OCI-LY1 (cell line): ENCODE data around the gene OGG1.

Experiments used
- H2AFZ ChIP-seq: fragments of 200-600 bp; sonication (generic), shearing (Covaris generic); 2 replicates; pipeline ENCODE4 v1.6.0; 2014; ENCODE audit warnings: antibody characterized with exemption, mild to moderate bottlenecking, low read length
- H3F3A ChIP-seq: fragments of 200-600 bp; sonication (generic), shearing (Covaris generic); 2 replicates; pipeline ENCODE4 v1.6.0; 2014; ENCODE audit warnings: mild to moderate bottlenecking, antibody characterized with exemption, low read length, moderate library complexity; ENCODE audit not compliant: insufficient read depth
- H3K27ac ChIP-seq: fragments of 200-600 bp; sonication (generic); 2 replicates; pipeline ENCODE4 v1.5.1; 2014; ENCODE audit warnings: low read length, mixed run types, mild to moderate bottlenecking, low read depth; ENCODE audit not compliant: poor library complexity, severe bottlenecking
- H3K27me3 ChIP-seq: fragments of 200-600 bp; sonication (generic); 2 replicates; pipeline ENCODE4 v1.6.0; 2014; ENCODE audit warnings: antibody characterized with exemption, mild to moderate bottlenecking, low read length, moderate library complexity; ENCODE audit not compliant: insufficient read depth
- H3K36me3 ChIP-seq: fragments of 200-600 bp; sonication (generic); 2 replicates; pipeline ENCODE4 v1.6.1; 2014; ENCODE audit warnings: mild to moderate bottlenecking, antibody characterized with exemption, low read length, moderate library complexity, mixed read lengths; ENCODE audit not compliant: insufficient read depth
- H3K4me1 ChIP-seq: fragments of 200-600 bp; sonication (generic); 2 replicates; pipeline ENCODE4 v1.5.1; 2014; ENCODE audit warnings: mild to moderate bottlenecking, low read length, moderate library complexity; ENCODE audit not compliant: insufficient read depth, severe bottlenecking
- H3K4me2 ChIP-seq: fragments of 200-600 bp; sonication (generic), shearing (Covaris generic); 2 replicates; pipeline ENCODE4 v1.6.1; 2014; ENCODE audit warnings: low read length
- H3K4me3 ChIP-seq: fragments of 200-600 bp; sonication (generic); 2 replicates; pipeline ENCODE4 v1.5.1; 2014; ENCODE audit warnings: low read length, low read depth, mild to moderate bottlenecking, mixed read lengths; ENCODE audit not compliant: poor library complexity, severe bottlenecking
- H3K79me2 ChIP-seq: fragments of 200-600 bp; shearing (Covaris generic); 2 replicates; pipeline ENCODE4 v1.6.1; 2016; ENCODE audit warnings: mixed run types, low read length, mixed read lengths; ENCODE audit not compliant: insufficient read depth
- H3K9ac ChIP-seq: fragments of 200-600 bp; sonication (generic), shearing (Covaris generic); 2 replicates; pipeline ENCODE4 v1.6.1; 2014; ENCODE audit warnings: mild to moderate bottlenecking, low read length, mixed read lengths
- H3K9me2 ChIP-seq: fragments of 200-600 bp; sonication (generic), shearing (Covaris generic); 2 replicates; pipeline ENCODE4 v1.6.1; 2014; ENCODE audit warnings: low read depth, mild to moderate bottlenecking, low read length, mixed read lengths
- H3K9me3 ChIP-seq: fragments of 200-600 bp; shearing (Covaris generic); 2 replicates; pipeline ENCODE4 v1.6.1; 2014; ENCODE audit warnings: low read length, mixed read lengths
- H4K20me1 ChIP-seq: fragments of 200-600 bp; sonication (generic), shearing (Covaris generic); 2 replicates; pipeline ENCODE4 v1.6.0; 2016; ENCODE audit warnings: mild to moderate bottlenecking, low read length; ENCODE audit not compliant: insufficient read depth
- EZH2 ChIP-seq: fragments of 200-600 bp; sonication (generic), shearing (Covaris generic); IDR thresholded peaks from 2 replicates; pipeline ENCODE4 v1.8.0; 2017; ENCODE audit warnings: borderline replicate concordance, mixed run types, mild to moderate bottlenecking, antibody characterized with exemption, low read length, moderate library complexity, mixed read lengths
- TF ChIP-seq, protein P1 (sequence below): fragments of 200-600 bp; sonication (generic), shearing (Covaris generic); IDR thresholded peaks from 2 replicates; pipeline ENCODE4 v1.5.1; 2017; ENCODE audit warnings: mild to moderate bottlenecking, antibody characterized with exemption, low read length, moderate library complexity, mixed read lengths

The OGG1 gene

GRCh38 chr3:9745521-9745920, 4.2 kb upstream of the OGG1 start:
- TF ChIP-seq, protein P1, sequence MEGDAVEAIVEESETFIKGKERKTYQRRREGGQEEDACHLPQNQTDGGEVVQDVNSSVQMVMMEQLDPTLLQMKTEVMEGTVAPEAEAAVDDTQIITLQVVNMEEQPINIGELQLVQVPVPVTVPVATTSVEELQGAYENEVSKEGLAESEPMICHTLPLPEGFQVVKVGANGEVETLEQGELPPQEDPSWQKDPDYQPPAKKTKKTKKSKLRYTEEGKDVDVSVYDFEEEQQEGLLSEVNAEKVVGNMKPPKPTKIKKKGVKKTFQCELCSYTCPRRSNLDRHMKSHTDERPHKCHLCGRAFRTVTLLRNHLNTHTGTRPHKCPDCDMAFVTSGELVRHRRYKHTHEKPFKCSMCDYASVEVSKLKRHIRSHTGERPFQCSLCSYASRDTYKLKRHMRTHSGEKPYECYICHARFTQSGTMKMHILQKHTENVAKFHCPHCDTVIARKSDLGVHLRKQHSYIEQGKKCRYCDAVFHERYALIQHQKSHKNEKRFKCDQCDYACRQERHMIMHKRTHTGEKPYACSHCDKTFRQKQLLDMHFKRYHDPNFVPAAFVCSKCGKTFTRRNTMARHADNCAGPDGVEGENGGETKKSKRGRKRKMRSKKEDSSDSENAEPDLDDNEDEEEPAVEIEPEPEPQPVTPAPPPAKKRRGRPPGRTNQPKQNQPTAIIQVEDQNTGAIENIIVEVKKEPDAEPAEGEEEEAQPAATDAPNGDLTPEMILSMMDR: no peak
- no peak for TF ChIP-seq EZH2
- Histone ChIP-seq H3K9ac (no peak overlapping the region), H3K4me1 (peaks cover 8% of the 10 kb centered on the region), H3K9me2 (no peaks in the 10 kb centered on the region), H4K20me1 (no peaks in the 10 kb centered on the region), H3K4me3 (no peak overlapping the region), H3K4me2 (no peak overlapping the region), H3K79me2 (0 out of 2 replicates have a peak, but pooled peaks cover 3% of the 10 kb centered on the region), H3K27me3 (no peaks in the 10 kb centered on the region), H3F3A (0 out of 2 replicates have a peak, but pooled peaks cover 3% of the 10 kb centered on the region), H3K27ac (no peak overlapping the region), H2AFZ (no peak overlapping the region), H3K9me3 (no peaks in the 10 kb centered on the region), H3K36me3 (peaks cover 79% of the 10 kb centered on the region)

- Histone ChIP-seq H3K4me2 (no peak overlapping the region), H3K36me3 (peaks cover 74% of the 10 kb centered on the region), H3K9ac (no peak overlapping the region)
These were observed 3.4 kb upstream of the OGG1 start for GRCh38 chr3:9746330-9746729.

GRCh38 chr3:9747267-9747666, 2.5 kb upstream of the OGG1 start:
- Histone ChIP-seq H3K9ac (no peak overlapping the region), H3F3A (0 out of 2 replicates have a peak, but pooled peaks cover 3% of the 10 kb centered on the region), H3K4me2 (no peak overlapping the region), H3K4me3 (no peak overlapping the region), H3K27me3 (no peaks in the 10 kb centered on the region), H3K9me2 (no peaks in the 10 kb centered on the region), H3K27ac (no peak overlapping the region), H3K9me3 (no peaks in the 10 kb centered on the region), H3K36me3 (peaks cover 72% of the 10 kb centered on the region), H2AFZ (no peak overlapping the region), H3K79me2 (peaks cover 4% of the 10 kb centered on the region; the same call in 1 of the 2 replicates), H3K4me1 (peaks cover 25% of the 10 kb centered on the region), H4K20me1 (no peaks in the 10 kb centered on the region)
- TF ChIP-seq, protein P1: no peak
- TF ChIP-seq EZH2: no peak

More at GRCh38 chr3:9746330-9746729, 3.4 kb upstream of the OGG1 start:
- Histone ChIP-seq H3K9me3 (no peaks in the 10 kb centered on the region), H3K9me2 (no peaks in the 10 kb centered on the region), H2AFZ (no peak overlapping the region), H3K4me3 (no peak overlapping the region), H3K4me1 (peaks cover 16% of the 10 kb centered on the region), H3F3A (0 out of 2 replicates have a peak, but pooled peaks cover 3% of the 10 kb centered on the region), H4K20me1 (no peaks in the 10 kb centered on the region), H3K27me3 (no peaks in the 10 kb centered on the region), H3K79me2 (peaks cover 4% of the 10 kb centered on the region; the same call in 1 of the 2 replicates), H3K27ac (no peak overlapping the region)
- no peak for TF ChIP-seq EZH2
- TF ChIP-seq, protein P1: no peak
